ENCODE results near the gene MON1B.

GRCh38 chr16:77169650-77170236 is 21.2 kb upstream of the MON1B start:
- TF ChIP-seq CTCF (IDR thresholded peaks at IDR 0.05) (peak; percentile 32 to 74 (median 64)), POLR2A (IDR thresholded peaks at IDR 0.05) (no peak)
